ENCODE results near the gene FUT3.

DNA sequence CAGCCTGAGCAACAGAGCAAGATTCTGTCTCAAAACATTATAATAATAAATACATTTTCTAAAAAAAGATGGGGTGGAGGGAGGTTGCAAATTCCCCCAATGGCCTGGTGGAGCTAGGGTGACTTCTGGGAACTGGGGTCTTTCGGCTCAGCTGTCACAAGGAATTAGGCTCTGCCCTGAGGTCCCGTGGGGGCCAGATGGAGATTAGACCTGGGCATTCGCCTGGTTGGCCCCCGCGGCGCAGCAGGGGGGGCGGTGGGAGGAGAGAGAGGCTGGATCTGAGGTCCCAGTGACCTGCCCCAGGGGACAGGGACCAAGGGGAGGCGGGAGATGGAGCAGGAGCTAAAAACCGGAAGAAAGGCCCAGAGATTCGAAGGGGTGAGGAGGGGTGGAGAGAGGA is 26.5 kb downstream of the FUT3 start:
- TF ChIP-seq CTCF (IDR thresholded peaks at IDR 0.05) (no peak), RFX5 (IDR thresholded peaks at IDR 0.05; ENCODE audit: low read length) (no peak), TCF12 (IDR thresholded peaks at IDR 0.05) (no peak), SMC3 (IDR thresholded peaks at IDR 0.05; ENCODE audit: low read depth, low read length) (no peak), POLR2AphosphoS5 (IDR thresholded peaks at IDR 0.05; ENCODE audit: low read depth, low read length) (no peak), FOXJ3 (CRISPR knock-in tag; IDR thresholded peaks at IDR 0.05) (no peak), RAD21 (IDR thresholded peaks at IDR 0.05; ENCODE audit: low read length) (no peak), FOSL2 (IDR thresholded peaks at IDR 0.05; ENCODE audit: borderline replicate concordance, low read depth) (no peak)
